WI38 (cell line): ENCODE results near the gene MEX3D.
"Not testable (repeated sequence)": the region's sequence is repeated elsewhere in the genome, so short reads cannot be mapped to it uniquely, and the experiment has no call there.

Experiments
- H3K4me3 ChIP-seq: 2 replicates; pipeline ENCODE4 v1.5.1; 2011; ENCODE audit warnings: low read depth, mild to moderate bottlenecking, control low read depth, low read length
- CTCF ChIP-seq: IDR thresholded peaks from 2 replicates; pipeline ENCODE4 v1.5.1; 2012; ENCODE audit warnings: low read depth, mild to moderate bottlenecking, control low read depth, low read length

The MEX3D gene

GRCh38 chr19:1532003-1532402 lies 36.1 kb downstream of the MEX3D start:
- TF ChIP-seq CTCF = no peak
- no peak overlapping the region for H3K4me3 ChIP-seq

- no peak overlapping the region for H3K4me3 ChIP-seq
- no peak for TF ChIP-seq CTCF
These were observed 36.5 kb downstream of the MEX3D start for GRCh38 chr19:1531587-1531986.

- not testable (repeated sequence) for H3K4me3 ChIP-seq
These were observed 37.3 kb downstream of the MEX3D start for GRCh38 chr19:1530856-1531255.

GRCh38 chr19:1529430-1529816 lies 38.7 kb downstream of the MEX3D start:
- no peak for TF ChIP-seq CTCF
- H3K4me3 ChIP-seq = no peak overlapping the region

- no peak overlapping the region for H3K4me3 ChIP-seq
- no peak for TF ChIP-seq CTCF
These were observed 39.3 kb downstream of the MEX3D start for GRCh38 chr19:1528596-1529429.

- no peak overlapping the region for H3K4me3 ChIP-seq
- no peak for TF ChIP-seq CTCF
These were observed 40.3 kb downstream of the MEX3D start for GRCh38 chr19:1527650-1528309.

- no peak for TF ChIP-seq CTCF
- no peak overlapping the region for H3K4me3 ChIP-seq
These were observed 41.0 kb downstream of the MEX3D start for GRCh38 chr19:1526979-1527649.
